Inflammatory macrophage treated with lipopolysaccharide for 4 hours (primary cell): Measurements from ENCODE around the gene PI4KA.
A peak's percentile ranks its signal among the peaks of the same experiment; 100 is the strongest.
"Not testable (repeated sequence)": the region's sequence is repeated elsewhere in the genome, so short reads cannot be mapped to it uniquely, and the experiment has no call there.

Experiments
- DNase-seq: peaks from one replicate; pipeline ENCODE4 v3.0.0-alpha.2; 2020

The PI4KA gene

GRCh38 chr22:20746431-20747189 is 112.0 kb downstream of the PI4KA start:
- DNase-seq: no peak

GRCh38 chr22:20745119-20745518 is 113.5 kb downstream of the PI4KA start:
- no peak for DNase-seq

GRCh38 chr22:20744456-20744855 is 114.2 kb downstream of the PI4KA start:
- DNase-seq: no peak

- no peak for DNase-seq
These were observed 115.8 kb downstream of the PI4KA start for GRCh38 chr22:20742764-20743163.

- peak; percentile 23 for DNase-seq
These were observed 116.7 kb downstream of the PI4KA start for GRCh38 chr22:20741634-20742581.

GRCh38 chr22:20741008-20741633 is 117.5 kb downstream of the PI4KA start:
- DNase-seq: no peak

GRCh38 chr22:20740222-20740951 is 118.2 kb downstream of the PI4KA start:
- DNase-seq: no peak

GRCh38 chr22:20738394-20739089 is 120.1 kb downstream of the PI4KA start:
- DNase-seq: peak; percentile 73

- not testable (repeated sequence) for DNase-seq
These were observed 121.7 kb downstream of the PI4KA start for GRCh38 chr22:20736891-20737290.

GRCh38 chr22:20735356-20736162 is 123.1 kb downstream of the PI4KA start:
- DNase-seq: not testable (repeated sequence)

- DNase-seq: not testable (repeated sequence)
These were observed 126.2 kb downstream of the PI4KA start for GRCh38 chr22:20732431-20732830.

GRCh38 chr22:20729194-20729593 is 129.4 kb downstream of the PI4KA start:
- DNase-seq: no peak

GRCh38 chr22:20728523-20729190 is 130.0 kb downstream of the PI4KA start:
- no peak for DNase-seq

- no peak for DNase-seq
These were observed 131.2 kb downstream of the PI4KA start for GRCh38 chr22:20727118-20728015.

- no peak for DNase-seq
These were observed 132.5 kb downstream of the PI4KA start for GRCh38 chr22:20725987-20726558.

GRCh38 chr22:20724676-20725454 is 133.7 kb downstream of the PI4KA start:
- DNase-seq: no peak

GRCh38 chr22:20721409-20722218 is 137.0 kb downstream of the PI4KA start:
- DNase-seq: no peak
